Measurements from ENCODE around the gene TAC4. TPM values are rescaled to one million over a fixed set of nuclear protein-coding genes. Genes with fewer than 3 reads are reported as not detected.
A peak's percentile ranks its signal among the peaks of the same experiment; 100 is the strongest.

The TAC4 gene
- total RNA-seq, 4 donors from 2014 or later: not detected

- H3K27me3 ChIP-seq: peaks cover 89% of the 10 kb centered on the region
- no peak for TF ChIP-seq POLR2AphosphoS5 (IDR thresholded peaks at IDR 0.05)
- no peak for TF ChIP-seq EP300 (IDR thresholded peaks at IDR 0.05)
- TF ChIP-seq CTCF (IDR thresholded peaks at IDR 0.05): no peak
- TF ChIP-seq POLR2A (IDR thresholded peaks at IDR 0.05): no peak
- no peak overlapping the region for H3K4me3 ChIP-seq
- peaks cover 0 to 11% (median 0%) of the 10 kb centered on the region in 3 donors for H3K4me1 ChIP-seq
- H3K36me3 ChIP-seq: no peaks in the 10 kb centered on the region
- H3K9me3 ChIP-seq: no peaks in the 10 kb centered on the region
- no peak overlapping the region for H3K27ac ChIP-seq
- no peak for ATAC-seq
- WGBS, 2 donors (ENCODE audit: low coverage in 1 of 2): 79 to 85% methylated on average over 10 of the region's 10 CpGs
Measured at GRCh38 chr17:49891694-49892389, 44.0 kb upstream of the TAC4 start.

GRCh38 chr17:49891271-49891670 lies 43.4 kb upstream of the TAC4 start:
- H3K9me3 ChIP-seq: no peaks in the 10 kb centered on the region
- no peak for ATAC-seq
- no peak overlapping the region for H3K4me3 ChIP-seq
- WGBS, 2 donors (ENCODE audit: low coverage in 1 of 2): 100% methylated on average over 2 of the region's 5 CpGs; no CpG with 5 or more reads in 1 of the 2 donors
- peaks cover 88% of the 10 kb centered on the region for H3K27me3 ChIP-seq
- H3K36me3 ChIP-seq: no peaks in the 10 kb centered on the region
- H3K4me1 ChIP-seq: peaks cover 0 to 11% (median 0%) of the 10 kb centered on the region in 3 donors
- no peak overlapping the region for H3K27ac ChIP-seq
- no peak for TF ChIP-seq POLR2A (IDR thresholded peaks at IDR 0.05)
- TF ChIP-seq CTCF (IDR thresholded peaks at IDR 0.05): no peak
- no peak for TF ChIP-seq EP300 (IDR thresholded peaks at IDR 0.05)
- no peak for TF ChIP-seq POLR2AphosphoS5 (IDR thresholded peaks at IDR 0.05)

GRCh38 chr17:49890852-49891251 lies 43.0 kb upstream of the TAC4 start:
- Histone ChIP-seq H3K4me1 (peaks cover 0 to 11% (median 0%) of the 10 kb centered on the region in 3 donors), H3K27me3 (peaks cover 88% of the 10 kb centered on the region), H3K27ac (no peak overlapping the region), H3K4me3 (no peak overlapping the region), H3K36me3 (no peaks in the 10 kb centered on the region), H3K9me3 (no peaks in the 10 kb centered on the region)
- WGBS, 2 donors (ENCODE audit: low coverage in 1 of 2): 73% methylated on average over 2 of the region's 23 CpGs; no CpG with 5 or more reads in 1 of the 2 donors
- no peak for ATAC-seq
- no peak for TF ChIP-seq POLR2A (IDR thresholded peaks at IDR 0.05)
- no peak for TF ChIP-seq EP300 (IDR thresholded peaks at IDR 0.05)
- TF ChIP-seq CTCF (IDR thresholded peaks at IDR 0.05): no peak
- no peak for TF ChIP-seq POLR2AphosphoS5 (IDR thresholded peaks at IDR 0.05)

- ATAC-seq: peak; percentile 68
Measured at GRCh38 chr17:49890077-49890821, 42.4 kb upstream of the TAC4 start.

More at GRCh38 chr17:49890077-49890821, 42.4 kb upstream of the TAC4 start:
- Histone ChIP-seq H3K27me3 (peaks cover 88% of the 10 kb centered on the region), H3K4me1 (peaks cover 0 to 11% (median 0%) of the 10 kb centered on the region in 3 donors), H3K27ac (no peak overlapping the region), H3K4me3 (no peak overlapping the region), H3K9me3 (no peaks in the 10 kb centered on the region), H3K36me3 (no peaks in the 10 kb centered on the region)
- TF ChIP-seq POLR2A (IDR thresholded peaks at IDR 0.05): no peak
- no peak for TF ChIP-seq EP300 (IDR thresholded peaks at IDR 0.05)
- no peak for TF ChIP-seq POLR2AphosphoS5 (IDR thresholded peaks at IDR 0.05)
- no peak for TF ChIP-seq CTCF (IDR thresholded peaks at IDR 0.05)
- 51% methylated on average over 2 of the region's 33 CpGs; no CpG with 5 or more reads in 1 of the 2 donors for WGBS, 2 donors (ENCODE audit: low coverage in 1 of 2)

Data from gastroesophageal sphincter (tissue), 4 donors.